SK-N-SH (cell line): ENCODE results near the gene DTX3L.

ENCODE experiments used
- EZH2phosphoT487 ChIP-seq: fragments of 200-600 bp; sonication (generic); IDR thresholded peaks from 2 replicates; pipeline ENCODE4 v1.6.1; 2017; ENCODE audit warnings: low read depth, mixed run types, mild to moderate bottlenecking, antibody characterized with exemption, moderate library complexity, borderline replicate concordance
- GABPA ChIP-seq: IDR thresholded peaks from 2 replicates; pipeline ENCODE4 v1.4.0; 2012; ENCODE audit warnings: low read depth, mild to moderate bottlenecking
- POLR2AphosphoS5 ChIP-seq: IDR thresholded peaks from 2 replicates; pipeline ENCODE4 v1.6.1; 2012; ENCODE audit warnings: low read depth, low read length
- RAD21 ChIP-seq: IDR thresholded peaks from 2 replicates; pipeline ENCODE4 v1.6.1; 2012; ENCODE audit warnings: mild to moderate bottlenecking, low read length
- RFX5 ChIP-seq: IDR thresholded peaks from 2 replicates; pipeline ENCODE4 v1.6.1; 2012; ENCODE audit warnings: mild to moderate bottlenecking, improper control_type of control experiment, low read length
- RXRA ChIP-seq: IDR thresholded peaks from 2 replicates; pipeline ENCODE4 v1.4.0; 2012; ENCODE audit warnings: low read depth, mild to moderate bottlenecking, borderline replicate concordance
- SIN3A ChIP-seq: IDR thresholded peaks from 2 replicates; pipeline ENCODE4 v1.6.1; 2012; ENCODE audit warnings: low read depth, mild to moderate bottlenecking, low read length, moderate library complexity, borderline replicate concordance
- TEAD4 ChIP-seq: IDR thresholded peaks from 2 replicates; pipeline ENCODE4 v1.4.0; 2012; ENCODE audit warnings: mild to moderate bottlenecking, borderline replicate concordance; ENCODE audit not compliant: insufficient read depth
- TF ChIP-seq, protein P1 (sequence below): fragments of 200-600 bp; sonication (generic); IDR thresholded peaks from 2 replicates; pipeline ENCODE4 v1.6.1; 2017; ENCODE audit warnings: antibody characterized with exemption, mild to moderate bottlenecking, moderate library complexity
- TF ChIP-seq, protein P2 (sequence below): IDR thresholded peaks from 2 replicates; pipeline ENCODE4 v1.4.0; 2012; ENCODE audit warnings: low read depth

DNA sequence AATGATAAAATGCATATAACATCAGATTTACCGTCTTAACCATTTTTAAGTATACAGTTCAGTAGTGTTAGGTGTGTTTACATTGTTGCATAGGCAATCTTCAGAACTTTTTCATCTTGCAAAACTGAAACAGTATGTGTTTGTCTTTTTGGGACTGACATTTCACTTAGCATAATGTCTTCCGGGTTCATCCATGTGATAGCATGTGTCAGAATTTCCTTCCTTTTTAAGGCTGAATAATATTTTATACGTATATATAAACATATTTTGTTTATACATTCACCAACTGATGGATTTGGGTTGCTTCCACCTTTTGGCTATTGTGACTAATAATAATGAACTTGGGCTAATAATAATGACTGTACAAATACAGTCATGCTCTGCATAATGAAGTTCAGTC lies 16.3 kb downstream of the DTX3L start:
- TF ChIP-seq RXRA (no peak), SIN3A (no peak), EZH2phosphoT487 (no peak), RAD21 (no peak), POLR2AphosphoS5 (no peak), GABPA (no peak), TEAD4 (no peak), RFX5 (no peak)
- TF ChIP-seq, protein P1, sequence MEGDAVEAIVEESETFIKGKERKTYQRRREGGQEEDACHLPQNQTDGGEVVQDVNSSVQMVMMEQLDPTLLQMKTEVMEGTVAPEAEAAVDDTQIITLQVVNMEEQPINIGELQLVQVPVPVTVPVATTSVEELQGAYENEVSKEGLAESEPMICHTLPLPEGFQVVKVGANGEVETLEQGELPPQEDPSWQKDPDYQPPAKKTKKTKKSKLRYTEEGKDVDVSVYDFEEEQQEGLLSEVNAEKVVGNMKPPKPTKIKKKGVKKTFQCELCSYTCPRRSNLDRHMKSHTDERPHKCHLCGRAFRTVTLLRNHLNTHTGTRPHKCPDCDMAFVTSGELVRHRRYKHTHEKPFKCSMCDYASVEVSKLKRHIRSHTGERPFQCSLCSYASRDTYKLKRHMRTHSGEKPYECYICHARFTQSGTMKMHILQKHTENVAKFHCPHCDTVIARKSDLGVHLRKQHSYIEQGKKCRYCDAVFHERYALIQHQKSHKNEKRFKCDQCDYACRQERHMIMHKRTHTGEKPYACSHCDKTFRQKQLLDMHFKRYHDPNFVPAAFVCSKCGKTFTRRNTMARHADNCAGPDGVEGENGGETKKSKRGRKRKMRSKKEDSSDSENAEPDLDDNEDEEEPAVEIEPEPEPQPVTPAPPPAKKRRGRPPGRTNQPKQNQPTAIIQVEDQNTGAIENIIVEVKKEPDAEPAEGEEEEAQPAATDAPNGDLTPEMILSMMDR: no peak
- TF ChIP-seq, protein P2, sequence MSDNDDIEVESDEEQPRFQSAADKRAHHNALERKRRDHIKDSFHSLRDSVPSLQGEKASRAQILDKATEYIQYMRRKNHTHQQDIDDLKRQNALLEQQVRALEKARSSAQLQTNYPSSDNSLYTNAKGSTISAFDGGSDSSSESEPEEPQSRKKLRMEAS: no peak
